HG02884 (cell line): ENCODE results near the gene ZNRD2.
A peak's percentile ranks its signal among the peaks of the same experiment; 100 is the strongest.

Experiments
- ATAC-seq: cut with Tn5 transposase; IDR thresholded peaks from one replicate; pipeline ENCODE4 v1.9.1; 2021; ENCODE audit warnings: mild to moderate bottlenecking, moderate library complexity; ENCODE audit not compliant: unreplicated experiment

ZNRD2 gene

DNA sequence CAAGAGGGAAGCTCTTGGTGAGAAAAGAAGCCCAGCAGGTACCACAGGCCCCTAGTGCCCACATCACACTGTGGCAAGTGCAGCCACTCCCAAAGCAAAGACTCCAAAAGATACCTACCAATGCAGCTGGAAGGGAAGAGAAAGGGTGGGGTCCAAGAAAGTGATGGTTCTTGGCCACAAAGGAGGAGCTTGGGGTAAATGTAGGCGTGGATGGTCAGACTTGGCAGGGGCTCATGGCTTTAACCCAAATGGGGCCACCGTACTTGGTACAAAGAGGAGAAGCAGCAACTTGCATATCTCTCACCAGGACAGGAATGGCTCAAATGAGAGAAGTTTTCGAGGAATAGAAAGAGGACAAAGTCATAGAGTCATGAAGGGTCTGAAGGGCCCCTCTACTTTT lies 39.0 kb downstream of the ZNRD2 start:
- no peak for ATAC-seq

DNA sequence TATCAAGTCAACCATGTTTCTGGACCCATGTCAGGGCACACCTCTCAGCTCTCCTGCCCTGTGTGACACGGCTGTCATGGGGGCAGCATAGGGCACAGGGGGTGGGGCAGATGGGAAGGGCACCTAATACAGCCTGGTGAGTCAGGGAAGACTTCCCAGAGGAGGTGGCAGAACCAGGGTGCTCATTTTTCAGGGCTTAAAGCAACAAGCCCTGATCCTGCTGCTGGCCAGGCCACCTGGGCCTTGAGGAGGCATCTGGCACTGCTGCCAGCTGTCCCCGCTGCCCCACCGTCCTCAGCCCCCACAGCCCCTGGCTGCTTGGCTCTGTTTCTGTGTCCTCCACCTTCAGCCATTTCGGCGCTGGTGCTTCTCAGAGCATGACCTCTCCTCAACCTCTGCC lies 39.4 kb downstream of the ZNRD2 start:
- no peak for ATAC-seq

DNA sequence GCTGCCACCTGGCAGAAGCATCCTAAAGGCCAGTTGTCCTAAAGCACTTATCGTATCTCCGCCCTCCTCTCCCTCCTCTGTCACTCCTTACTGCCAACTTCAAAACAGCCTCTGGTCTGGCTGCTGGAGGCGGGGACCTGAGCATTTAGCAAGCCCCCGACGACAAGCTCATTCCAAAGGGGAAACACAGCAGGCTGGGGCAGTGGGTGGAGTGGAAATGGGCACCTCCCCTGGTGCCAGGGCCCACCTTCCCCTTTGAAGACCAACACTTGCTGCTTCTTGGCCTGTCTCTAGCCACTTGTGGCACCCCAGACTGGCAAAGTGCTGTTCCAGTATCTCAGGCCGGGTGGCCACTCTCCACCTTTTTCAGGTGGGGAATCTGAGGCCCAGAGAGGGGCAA lies 40.1 kb downstream of the ZNRD2 start:
- ATAC-seq = no peak

DNA sequence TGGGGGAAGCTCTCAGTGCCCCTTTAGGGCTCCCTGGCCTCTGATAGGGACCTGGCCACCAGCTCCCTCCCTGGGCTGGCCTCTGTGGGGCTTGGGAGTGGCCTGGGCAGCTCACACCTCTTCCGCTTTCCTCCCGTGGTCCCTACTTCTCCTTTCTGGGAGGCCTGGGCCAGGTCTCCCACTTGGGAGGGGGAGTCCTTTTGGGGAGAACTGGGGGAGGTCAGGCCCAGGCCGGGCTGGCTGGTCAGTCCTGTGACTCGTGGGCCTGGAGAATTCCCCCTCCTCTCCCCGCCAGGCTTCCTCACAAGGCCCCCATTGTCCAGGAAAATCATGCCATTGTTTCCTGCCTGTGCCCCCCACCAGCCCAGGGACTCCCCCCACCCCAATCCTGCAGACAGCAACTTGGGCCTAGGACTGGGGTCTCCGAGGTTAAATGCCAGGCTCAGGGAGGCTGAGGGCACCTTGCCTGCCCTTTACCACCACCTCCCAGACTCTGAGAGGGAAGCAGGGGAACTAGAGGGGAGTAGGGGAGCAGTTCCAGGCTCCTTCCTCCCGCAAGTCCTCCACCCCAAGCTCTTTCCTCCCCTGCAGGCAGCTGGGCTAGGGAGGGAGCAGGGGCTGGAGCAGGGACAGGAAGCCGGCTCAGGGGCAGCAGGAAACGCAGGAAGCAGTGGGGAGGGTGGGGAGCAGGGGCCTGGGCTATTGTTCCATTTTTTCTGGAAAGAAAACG lies 40.9 kb downstream of the ZNRD2 start:
- no peak for ATAC-seq

DNA sequence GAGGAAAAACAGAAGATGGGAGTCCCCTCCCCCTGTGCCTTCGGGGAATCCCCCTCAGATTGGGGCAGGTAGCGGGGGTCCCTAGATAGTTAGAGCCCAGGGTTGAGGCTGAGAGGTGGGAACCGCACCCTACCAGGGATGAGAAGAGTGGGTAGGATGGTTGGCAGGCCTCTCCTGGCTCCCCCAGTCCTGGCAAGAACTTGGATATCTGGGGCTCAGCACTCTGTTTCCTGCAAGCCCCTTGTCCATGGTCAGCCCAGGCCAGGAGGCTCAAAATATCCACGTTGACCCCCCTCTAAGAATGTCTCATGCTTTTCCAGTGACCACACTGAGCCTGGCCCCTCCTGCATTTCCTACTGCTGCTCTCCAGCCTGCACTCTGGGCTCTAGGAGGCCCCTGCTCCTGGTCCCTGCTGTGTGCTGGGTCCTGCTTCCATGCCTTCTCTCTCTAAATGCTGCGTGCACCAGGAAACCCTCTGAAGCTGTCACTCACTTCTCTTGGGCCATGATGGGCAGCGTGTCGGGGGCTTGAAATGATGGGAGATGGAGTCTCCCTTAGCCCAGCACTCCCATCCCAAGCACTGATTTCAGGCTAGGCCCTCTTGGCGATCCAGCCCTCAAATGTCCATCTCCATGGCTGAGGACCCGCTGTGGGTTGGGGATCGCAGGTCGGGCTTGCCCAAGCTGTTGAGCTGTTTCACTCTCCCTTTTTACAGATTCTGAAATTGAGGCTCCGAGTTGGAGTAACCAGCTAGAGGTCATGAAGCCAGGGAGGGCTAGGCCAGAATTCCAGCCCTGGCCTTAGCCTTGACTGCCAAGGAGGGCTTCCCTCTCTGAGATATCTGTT lies 41.7 kb downstream of the ZNRD2 start:
- ATAC-seq = no peak

DNA sequence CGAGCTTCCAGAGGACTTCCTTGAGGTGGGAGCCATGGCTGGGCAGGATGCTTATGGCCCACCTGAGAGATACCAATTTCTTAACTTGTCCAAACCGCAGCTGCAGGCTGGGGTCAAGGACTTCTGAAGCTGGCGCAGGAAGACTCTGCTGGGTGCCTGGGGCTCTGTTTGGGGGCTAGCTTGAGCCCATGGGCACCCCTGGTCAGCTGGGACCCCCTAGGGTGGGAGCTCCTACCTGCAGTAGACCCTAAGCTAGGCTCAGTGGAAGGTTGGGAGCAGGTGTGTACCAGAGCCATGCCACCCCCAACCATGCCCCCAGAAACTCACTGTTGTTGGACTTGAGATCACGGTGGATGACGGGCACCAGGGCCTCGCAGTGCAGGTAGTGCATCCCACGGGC lies 42.4 kb downstream of the ZNRD2 start:
- ATAC-seq = no peak

DNA sequence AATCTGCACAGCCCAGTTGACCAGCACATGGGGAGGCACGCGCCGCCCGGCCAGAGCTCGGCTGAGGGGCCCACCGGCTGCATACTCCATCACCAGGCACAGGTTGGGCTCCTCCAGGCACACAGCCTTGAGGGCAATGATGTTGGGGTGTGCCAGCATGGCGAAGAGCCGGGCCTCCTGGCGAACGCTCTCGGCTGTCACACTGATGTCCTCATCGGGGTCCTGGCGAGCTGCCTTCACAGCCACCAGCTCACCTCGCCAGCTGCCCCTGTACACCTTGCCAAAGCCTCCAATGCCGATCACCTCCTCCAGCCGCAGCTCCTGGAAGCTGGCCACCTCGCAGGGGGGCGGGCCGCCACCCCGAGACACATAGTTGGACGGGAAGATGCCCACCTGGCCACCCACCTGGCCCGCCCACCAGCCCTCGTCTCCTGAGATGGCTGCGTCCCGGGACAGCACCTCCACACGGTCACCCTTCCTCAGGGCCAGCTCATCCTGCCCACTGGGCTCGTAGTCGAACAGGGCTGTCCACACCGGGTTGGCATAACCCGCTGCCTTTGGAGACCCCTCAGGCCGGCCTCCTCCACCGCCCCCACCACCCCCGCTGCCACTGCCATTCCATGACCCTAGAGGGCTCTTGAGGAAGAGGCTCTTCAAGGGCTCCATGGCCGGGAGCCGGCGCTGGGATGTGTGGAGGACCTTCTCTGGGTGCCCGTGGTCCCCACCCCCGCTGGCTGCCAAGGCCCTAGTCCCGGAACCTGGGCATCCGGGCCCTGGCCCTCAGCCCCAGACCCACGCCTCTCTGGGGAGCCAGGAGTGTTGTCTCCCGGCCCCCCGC lies 43.0 kb downstream of the ZNRD2 start:
- ATAC-seq = no peak

DNA sequence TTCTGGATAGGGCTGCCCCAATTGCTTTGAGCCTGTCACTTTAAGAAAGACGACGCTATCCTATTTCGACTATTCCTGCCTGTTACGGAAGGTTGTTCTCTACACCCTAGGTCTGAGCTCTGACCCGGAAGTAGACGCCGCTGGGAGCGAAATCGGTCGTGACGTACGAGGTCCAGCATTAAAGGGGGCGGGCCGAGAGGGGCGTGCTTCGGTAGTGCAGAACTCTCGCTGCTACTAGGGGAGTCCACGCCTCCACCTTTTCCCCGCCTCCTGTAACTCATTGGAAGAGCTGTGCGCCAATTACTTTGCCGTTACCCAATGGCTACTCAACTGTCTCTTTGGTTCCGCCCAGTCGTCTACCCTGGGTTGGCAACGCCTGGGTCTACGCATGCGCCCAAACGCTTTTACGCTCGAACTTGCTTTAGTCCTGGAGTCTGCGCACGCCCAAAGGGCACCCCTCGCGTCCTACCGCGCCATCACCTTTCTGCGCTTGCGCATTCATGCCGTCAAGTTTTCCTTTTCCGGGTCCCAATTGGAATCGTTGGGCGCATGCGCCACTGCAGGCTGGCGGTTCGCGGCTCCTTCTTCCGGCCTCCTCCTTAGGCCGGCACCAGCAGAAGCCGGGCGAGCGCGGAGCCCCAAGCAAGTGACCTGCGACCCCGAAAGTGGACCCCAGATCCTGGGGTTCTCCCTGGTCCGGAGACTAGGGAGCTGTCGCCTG lies 45.1 kb downstream of the ZNRD2 start, which contains the start of gene PCNX3:
Gene PCNX3 (plus strand): TSS at position 548 of the 721 bp plus-strand sequence. CDS start 536 bp downstream, outside the sequence.
- ATAC-seq = peak; percentile 79

DNA sequence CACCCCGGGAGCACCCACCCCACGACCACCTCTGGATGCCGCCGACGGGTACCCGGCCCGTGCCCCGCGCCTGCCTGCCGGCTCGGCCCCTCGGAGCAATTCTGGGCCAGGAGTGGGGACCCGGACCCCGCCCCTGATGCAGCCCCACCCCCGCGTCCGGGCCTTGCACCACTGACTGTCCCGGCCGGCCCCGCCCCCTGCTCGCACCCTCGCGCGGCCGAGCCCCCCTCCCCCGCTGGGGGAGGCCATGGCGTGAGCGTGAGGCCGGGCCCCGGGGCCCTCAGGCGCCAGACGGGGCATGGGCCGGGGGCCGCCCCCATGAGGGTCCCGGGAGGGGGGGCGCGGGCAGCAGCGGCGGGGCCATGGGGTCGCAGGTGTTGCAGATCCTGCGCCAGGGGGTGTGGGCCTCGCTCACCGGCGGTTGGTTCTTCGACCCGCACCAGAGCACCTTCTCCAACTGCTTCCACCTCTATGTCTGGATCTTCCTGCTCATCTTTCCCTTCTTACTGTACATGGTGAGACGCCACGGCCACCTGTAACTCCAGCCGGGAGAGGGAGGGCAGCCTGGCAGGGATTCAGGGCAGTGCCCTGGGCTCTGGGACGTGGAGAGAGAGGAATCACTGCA lies 45.8 kb downstream of the ZNRD2 start:
- ATAC-seq = no peak

DNA sequence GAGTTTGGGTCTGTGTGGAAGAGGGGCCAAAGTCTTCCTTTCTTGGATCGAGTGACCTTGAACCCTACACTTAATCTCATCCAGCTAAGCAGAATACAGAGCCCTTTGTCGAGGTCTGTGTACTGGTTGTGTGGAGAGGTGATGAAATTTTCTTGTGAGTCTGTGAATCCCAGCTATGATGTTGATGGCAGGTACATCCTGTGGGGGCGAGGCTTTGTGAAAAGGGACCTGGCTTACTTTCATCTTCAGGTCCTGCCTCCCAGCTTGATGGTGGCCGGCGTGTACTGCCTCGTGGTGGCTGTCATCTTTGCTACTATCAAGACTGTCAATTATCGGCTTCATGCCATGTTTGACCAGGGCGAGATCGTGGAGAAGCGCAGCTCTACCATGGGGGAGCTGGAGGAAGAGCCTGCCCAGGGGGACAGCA lies 46.3 kb downstream of the ZNRD2 start:
- ATAC-seq = no peak

DNA sequence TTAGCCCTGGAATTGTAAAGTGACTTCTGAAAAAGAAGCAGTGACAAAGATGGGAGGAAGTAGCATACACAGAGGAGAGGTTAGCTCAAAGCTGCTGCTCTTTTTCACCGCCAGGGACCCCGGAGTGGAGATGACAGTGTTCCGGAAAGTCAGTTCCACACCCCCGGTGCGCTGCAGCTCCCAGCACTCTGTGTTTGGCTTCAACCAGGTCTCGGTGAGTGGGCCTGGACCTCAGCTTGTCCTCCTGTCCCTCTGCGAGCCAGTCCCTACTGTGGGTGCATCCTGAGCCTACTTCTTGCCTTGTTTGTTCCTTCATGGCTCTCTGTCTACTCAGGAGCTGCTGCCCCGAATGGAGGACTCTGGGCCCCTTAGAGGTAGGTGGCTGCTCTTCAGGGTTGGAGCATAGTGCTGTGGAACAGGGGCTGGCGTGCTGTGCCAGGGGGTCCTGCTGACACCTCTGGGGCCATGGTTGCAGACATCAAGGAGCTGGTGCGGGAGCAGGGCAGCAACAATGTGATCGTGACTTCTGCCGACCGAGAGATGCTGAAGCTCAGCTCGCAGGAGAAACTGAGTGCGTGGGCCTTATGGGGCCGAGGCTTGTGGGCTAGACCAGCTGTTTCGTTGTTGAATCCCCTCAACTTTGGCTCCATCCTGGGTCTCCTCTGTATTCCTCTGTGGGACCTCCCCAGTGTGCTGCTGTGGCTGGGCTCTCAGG lies 47.0 kb downstream of the ZNRD2 start:
- no peak for ATAC-seq

DNA sequence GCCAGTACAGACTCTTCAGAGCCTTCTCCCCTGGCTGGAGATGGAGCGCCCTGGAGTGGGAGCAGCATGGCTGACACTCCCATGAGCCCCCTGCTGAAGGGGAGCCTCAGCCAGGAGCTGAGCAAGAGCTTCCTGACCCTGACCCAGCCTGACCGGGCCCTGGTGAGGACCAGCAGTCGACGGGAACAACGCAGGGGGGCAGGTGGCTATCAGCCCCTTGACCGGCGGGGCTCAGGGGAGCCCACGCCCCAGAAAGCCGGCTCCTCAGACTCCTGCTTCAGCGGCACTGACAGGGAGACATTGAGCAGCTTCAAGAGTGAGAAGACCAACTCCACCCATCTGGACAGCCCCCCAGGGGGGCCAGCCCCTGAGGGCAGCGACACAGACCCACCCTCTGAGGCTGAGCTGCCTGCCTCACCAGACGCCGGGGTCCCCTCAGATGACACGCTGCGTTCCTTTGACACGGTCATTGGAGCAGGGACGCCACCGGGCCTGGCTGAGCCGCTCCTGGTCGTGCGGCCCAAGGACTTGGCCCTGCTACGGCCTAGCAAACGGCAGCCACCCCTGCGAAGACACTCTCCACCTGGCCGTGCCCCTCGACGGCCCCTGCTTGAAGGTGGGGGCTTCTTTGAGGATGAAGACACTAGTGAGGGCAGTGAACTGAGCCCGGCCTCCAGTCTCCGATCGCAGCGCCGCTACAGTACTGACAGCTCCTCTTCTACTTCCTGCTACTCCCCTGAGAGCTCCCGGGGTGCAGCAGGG lies 47.9 kb downstream of the ZNRD2 start:
- ATAC-seq = no peak

DNA sequence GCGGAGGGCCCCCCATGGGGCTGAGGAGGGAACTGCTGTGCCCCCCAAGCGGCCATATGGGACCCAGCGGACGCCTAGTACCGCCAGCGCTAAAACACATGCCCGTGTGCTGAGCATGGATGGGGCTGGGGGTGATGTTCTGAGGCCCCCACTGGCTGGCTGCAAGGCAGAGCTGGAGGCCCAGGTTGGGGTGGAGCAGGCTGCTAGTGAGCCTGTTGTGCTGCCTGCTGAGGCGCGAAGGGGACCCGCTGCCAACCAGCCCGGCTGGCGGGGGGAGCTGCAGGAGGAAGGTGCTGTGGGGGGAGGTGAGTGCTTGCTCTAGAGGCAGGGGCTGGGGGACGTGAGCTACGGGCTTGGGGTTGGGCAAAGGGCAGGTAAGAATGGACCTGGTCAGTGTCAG lies 48.5 kb downstream of the ZNRD2 start:
- no peak for ATAC-seq

DNA sequence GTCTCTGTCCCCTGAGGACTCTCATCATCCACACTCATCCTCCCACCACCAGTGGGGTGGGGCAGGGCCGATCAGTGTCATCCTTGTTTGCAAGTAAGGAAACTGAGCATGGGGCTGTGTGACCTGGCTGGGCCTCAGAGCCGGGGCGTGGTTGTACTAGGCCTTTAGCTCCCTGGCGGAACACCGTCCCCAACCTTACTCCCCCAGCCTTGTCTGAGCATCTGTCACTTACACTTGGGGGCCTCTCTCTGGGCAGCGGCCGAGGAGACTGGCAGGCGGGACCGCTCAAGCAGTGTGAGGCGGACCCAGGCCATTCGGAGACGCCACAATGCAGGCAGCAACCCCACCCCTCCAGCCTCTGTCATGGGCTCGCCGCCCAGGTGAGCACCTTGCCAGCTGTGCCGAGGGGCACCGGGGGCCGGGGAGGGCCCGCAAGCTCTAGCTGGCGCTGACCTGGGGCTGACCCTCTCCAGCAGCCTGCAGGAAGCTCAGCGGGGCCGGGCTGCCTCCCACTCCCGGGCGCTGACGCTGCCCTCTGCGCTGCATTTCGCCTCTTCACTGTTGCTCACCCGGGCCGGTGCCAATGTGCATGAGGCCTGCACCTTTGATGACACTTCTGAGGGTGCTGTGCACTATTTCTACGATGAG lies 49.1 kb downstream of the ZNRD2 start:
- no peak for ATAC-seq

DNA sequence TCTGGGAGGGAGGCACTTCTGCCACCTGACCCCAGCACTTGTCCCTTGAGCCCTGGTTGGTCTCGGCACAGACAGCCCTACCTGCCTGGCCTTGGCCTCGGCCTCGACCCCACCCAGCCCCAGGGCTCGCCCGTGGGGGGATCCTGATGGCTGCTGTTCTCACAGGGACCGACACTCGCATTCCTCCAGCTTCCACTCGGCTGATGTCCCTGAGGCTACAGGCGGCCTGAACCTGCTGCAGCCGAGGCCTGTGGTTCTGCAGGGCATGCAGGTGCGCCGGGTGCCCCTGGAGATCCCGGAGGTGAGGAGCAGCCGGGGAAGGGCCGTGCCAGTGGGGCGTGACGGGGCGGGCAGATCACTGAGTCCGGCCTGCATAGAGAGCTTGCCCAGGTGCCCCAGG lies 50.4 kb downstream of the ZNRD2 start:
- ATAC-seq = no peak

DNA sequence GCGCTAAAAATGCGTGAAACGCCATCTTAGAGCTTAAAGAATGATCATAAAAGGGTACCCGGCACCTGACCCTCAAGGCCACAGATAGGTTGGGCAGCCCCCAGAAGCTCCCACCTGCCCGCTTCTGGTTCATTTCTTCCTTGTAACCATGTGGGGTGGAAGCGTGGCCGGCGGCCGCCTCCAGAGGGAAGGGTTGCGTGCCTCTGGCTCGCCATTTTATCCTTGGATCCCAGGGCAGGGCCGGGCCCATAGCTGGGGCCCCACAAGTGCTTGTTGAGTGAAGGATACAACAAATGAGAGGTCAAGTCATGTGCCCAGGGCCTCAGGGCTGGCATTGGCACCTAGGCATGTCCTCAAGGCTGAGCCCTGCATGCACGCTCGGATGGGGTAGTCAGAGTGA lies 51.2 kb downstream of the ZNRD2 start:
- ATAC-seq = no peak
